ENCODE data around the gene FOXN3. TPM values are rescaled to one million over a fixed set of nuclear protein-coding genes. Genes with fewer than 3 reads are reported as not detected.
"Not testable (repeated sequence)": the region's sequence is repeated elsewhere in the genome, so short reads cannot be mapped to it uniquely, and the experiment has no call there.

Gene FOXN3
- total RNA-seq, 1 experiment from 2014 or later: 21.0 TPM

DNA sequence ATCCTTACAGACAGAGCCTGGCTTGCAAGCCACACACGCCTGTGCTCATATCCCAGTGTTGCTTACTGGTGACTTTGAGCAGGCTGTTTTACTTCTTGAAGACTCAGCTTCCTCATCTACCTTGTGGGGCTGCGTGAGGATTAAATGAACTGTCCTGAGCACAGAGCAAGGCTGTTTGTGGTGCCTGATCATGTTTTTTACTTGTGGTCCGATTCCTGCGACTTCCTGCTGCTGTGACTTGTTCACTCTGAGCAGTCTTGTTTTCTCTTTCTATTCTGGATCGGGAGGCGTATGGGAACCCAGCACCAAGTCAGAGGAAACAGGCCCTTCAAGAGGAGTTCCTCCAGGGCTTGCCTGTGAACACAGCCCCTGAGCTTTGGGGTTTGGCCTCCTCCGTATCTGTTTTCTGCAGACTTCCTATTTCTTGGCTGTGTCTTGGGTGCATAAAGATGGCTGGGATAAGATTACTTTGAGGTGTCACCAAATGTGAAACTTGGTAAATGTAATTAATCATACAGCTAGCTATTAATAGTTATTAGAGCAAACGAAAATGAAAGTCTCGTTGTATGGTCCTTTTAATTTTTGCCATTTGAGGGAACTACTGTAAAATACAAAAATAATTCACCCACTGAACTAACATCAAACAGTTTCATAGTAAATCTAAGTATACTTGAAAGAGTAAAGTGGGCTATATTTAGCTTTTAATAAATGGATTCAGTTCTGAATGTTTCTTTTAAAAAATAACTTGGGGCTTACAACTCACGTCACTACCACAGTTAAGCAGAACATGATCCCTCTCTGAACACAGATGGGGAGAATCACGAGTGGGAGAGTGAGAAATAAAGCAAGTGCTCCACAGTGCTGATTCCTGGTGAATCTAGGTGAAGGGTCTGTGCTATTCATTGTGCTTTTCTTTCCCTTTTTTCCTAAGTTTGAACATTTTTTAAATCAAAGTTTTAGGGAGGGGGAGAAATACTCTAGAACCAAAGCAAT, 251.5 kb downstream of the FOXN3 start:
- DNase-seq (ENCODE audit: low read depth): no peak

DNA sequence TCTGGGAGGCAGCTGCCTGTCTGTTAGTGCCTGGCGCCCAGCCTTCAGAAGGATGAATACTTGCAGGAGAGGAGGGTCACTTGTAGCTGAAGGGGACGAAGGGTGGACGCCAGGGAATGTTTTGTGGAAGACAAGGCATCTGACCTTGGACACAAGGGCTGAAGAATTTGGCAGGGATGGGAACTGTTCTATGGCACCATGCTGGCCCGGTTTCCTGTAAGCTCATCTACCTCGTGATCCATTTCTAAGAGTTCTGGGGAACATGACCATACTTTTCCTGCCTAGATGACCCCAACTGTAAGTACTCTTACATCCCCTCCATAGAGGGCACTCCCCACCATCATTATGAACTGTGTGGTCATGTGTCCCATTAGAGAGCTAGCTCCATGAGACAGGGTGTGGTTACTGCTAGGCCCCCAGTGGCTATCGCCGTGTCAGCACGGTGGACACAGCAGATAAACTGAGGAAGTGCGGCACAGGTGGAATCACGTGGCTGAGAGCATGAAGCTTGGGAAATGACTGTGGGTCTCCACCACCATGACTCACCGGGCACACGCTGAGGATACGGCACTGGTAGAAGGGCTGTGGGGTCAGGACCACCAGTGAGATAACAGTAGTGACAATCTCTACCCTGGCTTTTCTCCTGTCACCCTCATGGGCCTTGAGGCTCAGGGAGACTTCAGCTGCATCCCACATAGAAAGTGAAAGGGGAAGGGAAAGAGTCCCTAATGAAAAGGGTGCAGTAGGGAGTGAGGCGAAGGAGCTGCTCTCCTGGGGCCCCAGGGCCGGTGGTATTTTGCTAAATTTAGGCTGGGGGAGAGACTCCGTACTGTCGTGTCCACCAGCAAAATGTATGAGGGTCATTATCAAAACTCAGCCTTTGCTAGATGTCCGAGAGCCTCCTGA, 252.6 kb downstream of the FOXN3 start:
- DNase-seq (ENCODE audit: low read depth): no peak

DNA sequence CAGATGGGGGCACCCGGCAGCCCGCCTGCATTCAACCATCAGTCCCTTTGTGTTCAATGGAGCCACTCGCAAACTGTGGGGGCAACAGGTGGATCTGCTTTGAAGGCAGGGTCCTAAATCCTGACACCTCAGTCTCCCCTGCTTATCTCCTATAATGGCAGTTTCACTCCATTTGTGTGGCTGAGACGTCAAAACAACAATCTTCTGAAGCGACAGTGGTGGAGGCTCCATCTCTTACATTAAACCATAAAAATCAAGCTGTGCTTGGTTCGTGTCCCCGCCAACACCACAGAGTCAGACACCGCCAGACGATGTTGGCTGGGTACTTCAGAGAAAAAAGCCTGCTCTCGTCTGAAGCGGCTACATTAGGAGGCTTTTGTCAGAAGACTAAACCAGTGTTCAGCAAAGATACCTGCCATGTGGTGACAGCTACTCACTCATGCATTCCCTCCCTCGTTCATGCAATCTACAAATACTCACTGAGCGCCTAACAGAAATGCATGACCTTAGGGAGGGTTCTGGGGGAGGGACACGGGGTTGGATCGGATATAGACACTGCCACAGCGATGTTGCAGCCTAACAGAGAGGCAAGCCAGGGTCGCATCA, 253.9 kb downstream of the FOXN3 start:
- DNase-seq (ENCODE audit: low read depth): no peak

DNA sequence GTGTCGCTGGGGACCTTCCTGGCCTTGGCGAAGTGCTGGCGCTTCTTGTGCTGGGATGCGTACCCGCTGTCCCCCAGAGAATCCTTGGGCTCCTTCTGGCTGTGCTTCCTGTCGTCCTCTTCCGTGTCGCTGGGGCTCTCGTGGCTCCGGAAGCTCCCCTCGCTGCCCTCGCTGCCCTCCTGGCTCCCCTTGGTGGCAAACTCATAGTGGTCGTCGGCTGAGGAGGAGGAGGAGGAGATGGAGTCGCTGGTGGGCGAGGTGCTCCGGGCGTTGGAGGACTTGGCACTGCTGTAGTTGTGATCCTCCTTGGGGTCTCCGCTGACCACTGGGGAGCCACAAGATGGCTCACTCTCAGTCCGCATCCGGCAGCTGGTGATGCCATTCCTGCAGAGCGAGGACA, 254.4 kb downstream of the FOXN3 start:
- DNase-seq (ENCODE audit: low read depth): no peak

DNA sequence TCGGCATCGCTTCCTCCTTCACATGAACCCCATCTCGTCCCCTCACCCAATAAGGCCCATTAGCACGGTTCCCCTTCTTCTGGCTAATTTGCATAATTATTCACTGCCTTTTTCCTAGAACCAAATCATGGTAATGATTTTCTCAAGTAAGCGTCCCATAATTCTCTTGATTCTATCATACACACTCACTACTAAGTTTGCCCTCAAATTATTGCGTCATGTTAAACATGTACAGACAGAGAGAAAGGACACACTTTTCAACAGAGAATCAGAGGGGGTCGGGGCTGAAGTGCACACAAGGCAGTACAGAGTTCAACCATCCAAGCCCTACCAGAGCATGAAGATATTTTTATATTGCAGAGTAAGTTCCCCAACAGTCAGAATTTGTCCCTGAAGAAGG, 256.6 kb downstream of the FOXN3 start:
- DNase-seq (ENCODE audit: low read depth): no peak

DNA sequence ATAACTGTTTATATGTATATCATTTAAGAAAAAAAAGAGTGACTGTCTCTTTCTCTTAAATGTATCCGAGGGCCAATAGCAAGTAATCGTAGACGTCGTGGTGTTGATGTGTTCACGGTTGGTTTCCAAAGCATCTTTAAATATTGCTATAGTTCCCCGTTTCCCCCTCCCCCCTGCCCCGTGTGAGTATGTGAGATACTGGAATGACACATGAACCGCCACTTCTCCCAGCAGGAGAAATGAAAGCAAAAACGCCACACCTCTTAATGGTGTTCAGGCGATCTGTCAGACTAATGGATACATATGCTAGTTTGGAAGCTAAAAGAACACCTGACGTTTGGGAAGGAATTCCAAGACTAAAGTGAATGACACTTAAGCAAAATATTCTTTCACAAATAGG, 258.3 kb downstream of the FOXN3 start:
- DNase-seq (ENCODE audit: low read depth): no peak

DNA sequence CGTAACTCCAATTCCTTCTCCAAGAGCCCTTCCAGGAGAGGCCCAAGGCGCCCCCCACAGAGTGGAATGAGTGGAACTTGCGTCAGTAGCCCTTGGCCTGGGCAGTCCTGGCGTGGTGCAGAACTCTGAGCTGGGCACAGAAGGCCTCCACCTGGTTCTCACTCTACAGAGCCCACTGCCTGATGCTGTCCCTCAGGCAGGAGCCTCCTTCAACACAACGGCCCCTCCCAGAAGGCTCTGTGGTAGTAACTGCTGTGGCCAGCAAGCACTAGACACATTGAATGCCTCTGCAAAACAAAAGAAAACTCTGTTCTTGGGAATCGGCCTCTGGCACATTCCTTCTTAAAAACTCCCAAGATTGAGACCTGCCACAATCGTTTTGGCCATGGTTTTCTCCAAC, 258.9 kb downstream of the FOXN3 start:
- not testable (repeated sequence) for DNase-seq (ENCODE audit: low read depth)

DNA sequence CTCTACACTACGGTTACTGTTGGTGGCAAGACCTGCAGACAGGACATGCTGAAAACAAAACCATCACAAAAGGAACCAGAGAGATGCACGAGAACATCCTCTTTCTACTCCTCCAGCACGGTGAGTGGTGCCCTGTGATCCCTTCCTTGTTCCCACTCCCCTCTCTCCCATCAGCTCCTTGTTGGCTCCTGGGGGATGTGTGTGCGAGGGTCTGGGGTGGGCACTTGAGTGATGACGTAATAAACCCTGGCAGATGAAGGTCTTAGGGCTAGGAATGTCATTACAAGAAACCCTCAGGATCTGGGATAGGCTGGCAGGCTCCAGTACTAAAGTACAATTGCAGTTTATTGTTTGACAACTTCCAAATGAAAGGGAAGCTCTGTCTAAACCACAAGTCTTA, 261.5 kb downstream of the FOXN3 start:
- no peak for DNase-seq (ENCODE audit: low read depth)

DNA sequence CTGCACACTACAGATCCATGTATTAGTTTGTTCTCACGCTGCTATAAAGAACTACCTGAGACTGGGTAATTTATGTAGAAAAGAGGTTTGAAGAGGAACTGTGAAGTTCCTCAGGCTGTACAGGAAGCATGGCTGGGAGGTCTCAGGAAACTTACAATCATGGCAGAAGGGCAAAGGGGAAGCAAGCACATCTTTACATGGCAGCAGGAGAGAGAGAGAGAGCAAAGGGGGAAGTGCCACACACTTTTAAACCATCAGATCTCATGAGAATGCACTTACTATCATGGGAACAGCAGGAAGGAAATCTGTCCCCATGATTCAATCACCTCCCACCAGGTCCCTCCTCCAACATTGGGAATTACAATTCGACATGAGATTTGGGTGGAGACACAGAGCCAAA, 265.3 kb downstream of the FOXN3 start:
- DNase-seq (ENCODE audit: low read depth): not testable (repeated sequence)

DNA sequence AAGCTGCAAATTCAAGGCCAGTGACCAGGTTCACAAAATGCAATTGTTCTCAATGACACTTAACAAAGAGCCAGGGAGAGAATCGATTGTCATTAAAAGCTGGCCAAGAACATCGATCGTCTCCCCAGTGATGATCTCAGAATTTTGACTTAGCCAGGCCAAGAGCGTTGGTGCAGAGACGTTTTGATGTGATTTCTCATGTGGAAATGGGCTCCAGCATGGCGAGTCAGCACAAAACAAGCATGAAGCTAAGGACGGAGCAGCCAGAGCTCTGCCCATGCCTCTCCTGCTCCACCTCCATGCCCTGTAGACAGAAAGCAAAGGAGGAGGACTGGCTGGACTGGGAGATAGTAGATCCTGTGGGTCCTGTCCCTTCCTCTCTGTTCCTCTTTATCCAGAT, 270.8 kb downstream of the FOXN3 start:
- DNase-seq (ENCODE audit: low read depth): no peak

DNA sequence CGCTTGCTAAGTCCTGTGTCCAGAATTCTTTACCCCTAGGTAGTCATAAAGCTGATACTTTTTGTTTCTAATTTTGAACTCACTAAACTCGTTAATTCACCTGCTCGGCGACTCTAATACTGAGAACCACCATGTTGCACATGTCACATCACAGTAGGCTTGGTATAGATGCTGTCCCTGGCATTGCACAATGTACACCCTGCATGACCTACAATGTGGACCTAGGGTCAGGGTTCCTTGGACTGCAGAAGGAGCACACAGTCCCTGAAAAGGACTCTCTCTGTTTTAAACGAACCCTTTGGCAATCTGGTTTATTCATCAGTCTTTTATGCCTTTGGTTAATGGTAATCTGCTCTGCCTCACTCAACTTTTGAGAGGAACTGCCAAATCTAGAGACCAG, 272.4 kb downstream of the FOXN3 start:
- no peak for DNase-seq (ENCODE audit: low read depth)

DNA sequence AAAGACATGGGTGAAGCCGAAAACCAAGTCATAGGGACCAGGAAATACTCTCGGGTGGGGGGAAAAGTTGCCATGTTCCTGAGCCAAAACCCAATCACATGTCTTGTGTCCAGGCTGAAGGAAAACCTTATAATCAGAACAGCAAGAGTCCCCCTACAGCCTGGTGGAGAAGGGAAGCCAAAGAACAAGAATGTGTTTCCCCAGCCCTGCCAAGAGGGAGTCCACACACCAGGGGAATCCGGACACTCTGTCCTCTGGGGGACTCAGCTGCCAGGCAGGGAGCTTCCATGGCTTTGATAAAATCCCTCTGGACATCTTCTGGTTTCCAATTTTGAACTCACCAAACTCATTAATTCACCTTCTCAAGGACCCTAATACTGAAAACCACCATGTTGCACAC, 273.0 kb downstream of the FOXN3 start:
- no peak for DNase-seq (ENCODE audit: low read depth)

DNA sequence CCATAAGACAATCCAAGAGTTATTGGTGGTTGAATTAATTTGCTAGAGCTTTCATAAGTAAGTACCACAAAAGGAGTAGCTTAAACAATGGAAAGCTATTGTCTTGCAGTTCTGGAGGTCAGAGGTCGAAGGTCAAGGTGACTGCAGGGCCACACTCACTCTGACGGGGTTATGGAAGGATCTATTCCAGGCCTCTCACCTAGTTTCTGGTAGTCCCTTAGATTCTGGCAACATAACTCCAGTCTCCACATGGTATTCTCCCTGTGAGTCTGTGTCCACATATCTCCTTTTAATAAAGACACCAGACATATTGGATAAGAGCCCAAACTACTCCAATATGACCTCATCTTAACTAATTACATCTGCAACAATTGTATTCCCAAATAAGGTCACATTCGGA, 273.4 kb downstream of the FOXN3 start:
- no peak for DNase-seq (ENCODE audit: low read depth)

DNA sequence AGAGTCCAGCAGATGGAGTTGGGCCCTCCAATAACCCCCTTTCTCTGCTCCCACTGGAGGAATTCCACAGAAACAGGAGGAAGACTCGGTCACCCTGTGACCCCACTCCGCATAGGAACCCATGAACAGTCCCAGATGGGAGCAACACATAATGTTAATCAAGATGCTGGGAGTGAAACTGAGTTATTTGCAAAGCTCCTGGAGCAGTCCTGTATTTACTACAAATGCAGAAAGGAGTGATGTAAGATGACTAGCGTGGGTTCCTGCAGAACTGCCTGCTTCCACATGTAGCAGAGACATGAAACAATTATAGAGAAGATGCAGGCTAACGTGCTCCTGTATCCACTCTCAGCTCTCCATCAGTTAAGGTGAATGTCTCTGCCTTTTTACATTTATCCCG, 274.7 kb downstream of the FOXN3 start:
- DNase-seq (ENCODE audit: low read depth): no peak

DNA sequence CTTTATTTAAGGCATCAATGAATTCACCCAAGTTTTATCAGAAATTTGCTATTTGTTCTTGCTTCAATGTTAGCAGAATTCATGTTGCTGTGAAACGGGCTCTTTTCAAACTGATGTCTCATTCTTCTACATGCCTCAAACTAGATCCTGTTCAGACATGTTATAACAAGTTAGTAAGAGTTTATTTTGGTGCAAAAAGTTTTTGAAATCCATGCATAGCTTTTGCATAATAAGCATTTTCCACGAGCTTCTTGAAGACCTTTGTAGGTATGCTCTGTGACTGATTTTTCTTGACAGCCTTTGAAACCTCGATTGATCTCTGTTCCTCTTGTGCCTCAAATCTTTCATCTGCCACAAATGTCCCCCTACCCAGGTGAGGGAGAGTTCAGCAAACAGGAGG, 275.2 kb downstream of the FOXN3 start:
- no peak for DNase-seq (ENCODE audit: low read depth)

DNA sequence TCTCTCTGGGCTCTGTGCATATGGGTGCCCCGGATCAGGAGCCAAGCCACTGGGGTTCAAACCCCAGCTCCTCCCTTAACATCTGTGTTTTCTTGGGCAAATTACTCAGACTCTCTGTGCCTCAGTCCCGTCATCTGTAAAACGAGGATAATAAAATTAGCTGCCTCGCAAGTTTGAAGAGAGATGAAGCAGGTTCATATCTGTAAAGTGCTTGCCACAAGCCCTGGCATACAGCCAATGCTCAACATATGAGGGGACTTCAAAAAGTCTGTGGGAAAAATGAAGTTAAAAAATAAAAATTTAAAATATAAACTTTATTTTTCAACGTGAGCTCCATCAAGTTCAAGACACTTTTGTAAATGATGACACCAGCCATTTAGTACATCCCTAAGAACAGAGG, 276.7 kb downstream of the FOXN3 start:
- DNase-seq (ENCODE audit: low read depth): no peak

DNA sequence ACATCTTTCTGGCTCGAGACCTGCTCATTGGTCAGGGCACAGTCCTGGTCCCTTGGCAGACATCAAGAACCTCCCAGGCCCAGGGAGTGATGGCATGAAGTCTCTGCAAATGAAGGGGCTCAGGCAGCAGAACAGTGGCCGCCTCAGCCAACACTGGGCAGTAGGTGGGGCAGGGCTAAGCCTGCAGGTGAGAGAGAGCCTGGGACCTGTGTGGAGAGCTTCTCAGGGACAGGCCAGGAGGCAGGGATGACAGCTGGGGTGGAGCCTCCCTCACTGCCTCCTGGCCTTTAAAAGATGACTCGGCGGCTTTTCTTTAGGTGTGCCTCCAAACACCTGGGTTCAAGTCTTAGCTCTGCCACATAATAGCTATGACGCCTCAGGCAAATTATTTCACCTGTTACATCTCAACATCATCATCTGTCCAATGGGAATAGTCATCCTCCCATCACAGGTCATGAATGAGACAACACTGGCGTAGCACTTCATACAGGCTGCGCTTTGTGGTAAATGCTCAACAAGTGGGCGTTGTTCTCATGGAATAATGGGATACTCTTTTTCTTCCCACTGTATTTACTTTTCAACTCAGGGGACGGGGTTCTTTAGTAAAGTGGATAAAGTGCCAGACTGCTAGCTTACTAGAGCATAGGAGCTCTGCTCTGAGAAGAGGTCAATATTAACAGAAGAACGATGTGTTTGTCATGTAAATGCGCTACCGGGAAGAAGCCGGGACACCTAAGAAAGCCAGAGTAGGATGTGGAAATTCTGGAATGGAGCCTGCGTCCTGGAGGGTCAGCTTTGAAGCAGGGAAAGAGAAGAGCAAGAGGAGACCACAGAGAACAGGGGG, 277.4 kb downstream of the FOXN3 start:
- DNase-seq (ENCODE audit: low read depth): no peak

DNA sequence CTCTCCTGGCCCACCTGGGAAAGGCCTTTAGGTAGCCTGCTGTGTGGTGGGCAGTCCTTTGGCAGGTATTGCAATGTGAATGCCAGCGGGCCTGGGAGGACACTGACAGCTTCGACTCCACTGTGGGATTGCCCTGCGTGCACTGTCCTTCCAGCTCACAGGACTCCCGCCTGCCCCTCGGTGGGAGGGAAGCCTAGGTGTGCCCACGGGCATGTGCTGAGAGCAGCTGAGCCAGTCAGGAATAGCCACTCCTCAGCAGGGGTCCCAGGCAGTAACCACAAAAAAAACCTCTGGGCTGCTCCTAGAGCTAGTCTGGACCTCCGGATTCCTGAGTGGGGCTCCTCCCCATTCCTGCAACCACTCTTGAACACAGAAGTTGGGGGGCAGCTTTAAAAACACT, 278.2 kb downstream of the FOXN3 start:
- DNase-seq (ENCODE audit: low read depth): no peak

DNA sequence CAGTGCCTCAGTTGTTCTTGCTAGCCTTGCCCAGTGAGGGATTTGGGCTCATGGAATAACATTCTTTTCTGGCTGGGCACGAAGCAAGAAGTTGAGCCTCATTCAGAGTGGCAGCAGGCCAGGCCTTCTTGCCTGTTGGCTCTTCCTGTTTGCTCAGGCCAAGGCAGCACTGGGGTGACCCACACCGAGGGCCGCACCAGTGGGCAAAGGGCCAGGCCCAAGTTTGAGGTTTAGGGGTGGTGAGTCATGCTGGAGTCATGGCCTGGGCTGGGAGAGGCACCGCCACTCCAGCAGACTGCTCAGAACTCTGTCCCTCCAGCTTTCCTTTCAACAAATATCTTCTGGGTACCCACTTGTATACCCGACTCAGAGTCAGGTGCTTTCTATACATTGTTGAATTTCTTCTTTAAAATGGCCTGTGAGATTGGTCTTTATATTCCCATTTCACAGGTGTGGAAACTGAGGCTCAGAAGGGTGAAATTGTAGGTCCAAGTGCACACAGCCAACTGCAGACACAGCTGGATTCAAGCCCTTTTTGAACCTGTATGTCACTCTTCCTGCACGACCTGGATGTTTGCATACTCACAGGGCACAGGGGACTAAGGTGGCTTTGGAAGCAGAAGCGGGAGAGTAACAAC, 279.4 kb downstream of the FOXN3 start:
- peak; percentile 97 for DNase-seq (ENCODE audit: low read depth)

DNA sequence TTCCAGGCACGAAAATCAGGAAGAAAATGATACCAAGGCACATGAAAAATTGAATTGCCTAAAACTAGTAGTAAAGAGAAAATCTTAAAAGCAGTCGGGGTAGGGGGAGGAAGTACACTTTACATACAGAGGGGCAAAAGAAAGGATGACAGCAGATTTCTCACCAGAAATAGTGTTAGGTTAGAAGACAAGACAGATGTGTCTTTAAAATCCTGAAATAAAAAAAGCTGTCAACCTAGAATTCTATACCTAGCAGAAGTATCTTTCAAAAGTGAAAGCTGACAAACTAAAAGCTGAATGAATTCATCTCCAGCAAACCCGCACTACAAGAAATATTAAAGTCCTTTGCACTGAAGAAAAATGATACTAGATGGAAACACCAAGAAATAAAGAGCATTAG, 280.4 kb downstream of the FOXN3 start:
- DNase-seq (ENCODE audit: low read depth): no peak

DNA sequence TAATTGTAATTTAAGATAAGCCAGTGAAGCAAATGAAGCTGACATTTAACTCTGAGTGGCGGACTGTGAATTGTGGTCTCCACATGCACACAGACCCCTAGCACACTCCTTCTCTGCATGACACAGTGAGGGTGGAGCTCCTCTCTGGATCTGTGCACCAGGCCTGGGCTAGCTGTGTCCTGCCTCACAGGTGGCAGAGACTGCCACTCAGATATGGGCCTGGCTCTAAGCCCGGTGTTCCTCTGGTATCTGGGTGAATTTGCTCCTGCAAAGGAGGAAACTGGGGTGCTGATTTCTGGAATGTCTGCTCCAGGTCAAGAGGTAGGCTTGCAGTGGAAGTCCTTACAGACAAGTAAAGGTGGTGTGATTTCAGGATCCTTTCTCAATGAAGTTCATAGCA, 282.4 kb downstream of the FOXN3 start:
- no peak for DNase-seq (ENCODE audit: low read depth)

Measured in LHCN-M2 (cell line).